ENCODE data around the gene AMFR.

Gene AMFR

DNA sequence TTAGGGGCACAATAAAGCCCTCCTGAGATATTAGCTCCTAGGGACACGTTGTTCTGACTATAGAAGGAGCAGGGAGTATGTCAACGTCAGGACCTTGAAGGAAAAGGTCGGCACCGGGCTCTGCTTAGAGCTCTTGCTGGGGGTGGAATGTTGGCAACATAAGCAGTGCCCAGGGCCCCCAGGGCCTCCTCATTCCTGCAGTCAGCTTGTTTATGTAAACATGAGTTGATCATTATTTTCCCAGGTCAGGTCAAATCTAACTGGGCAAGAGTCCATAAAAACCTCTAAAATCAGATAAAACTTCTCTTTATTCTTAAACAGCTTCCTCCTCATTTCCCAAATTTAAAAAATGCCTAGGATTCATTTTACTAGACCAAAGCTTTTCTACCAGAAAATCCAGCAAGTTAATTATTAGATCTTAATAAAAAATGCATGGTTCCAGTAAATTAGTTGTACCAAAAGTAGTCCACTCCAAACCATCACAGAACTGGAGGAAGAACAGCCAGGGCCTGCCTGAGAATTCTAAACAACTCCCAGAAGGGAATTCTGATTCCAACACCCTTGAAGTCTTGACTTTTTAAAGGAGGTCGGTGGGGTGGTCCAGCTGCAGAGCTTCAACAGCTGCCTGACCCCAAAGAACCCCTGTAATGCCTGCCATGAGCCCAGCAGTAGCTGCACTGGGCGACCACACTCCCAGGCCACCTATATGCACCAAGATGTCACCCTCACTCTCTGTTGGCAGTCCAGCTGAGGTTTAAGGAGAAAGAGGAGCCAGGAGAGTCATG, 54.3 kb downstream of the AMFR start:
- DNase-seq (ENCODE audit: low read depth) = no peak
- TF ChIP-seq, protein P1, sequence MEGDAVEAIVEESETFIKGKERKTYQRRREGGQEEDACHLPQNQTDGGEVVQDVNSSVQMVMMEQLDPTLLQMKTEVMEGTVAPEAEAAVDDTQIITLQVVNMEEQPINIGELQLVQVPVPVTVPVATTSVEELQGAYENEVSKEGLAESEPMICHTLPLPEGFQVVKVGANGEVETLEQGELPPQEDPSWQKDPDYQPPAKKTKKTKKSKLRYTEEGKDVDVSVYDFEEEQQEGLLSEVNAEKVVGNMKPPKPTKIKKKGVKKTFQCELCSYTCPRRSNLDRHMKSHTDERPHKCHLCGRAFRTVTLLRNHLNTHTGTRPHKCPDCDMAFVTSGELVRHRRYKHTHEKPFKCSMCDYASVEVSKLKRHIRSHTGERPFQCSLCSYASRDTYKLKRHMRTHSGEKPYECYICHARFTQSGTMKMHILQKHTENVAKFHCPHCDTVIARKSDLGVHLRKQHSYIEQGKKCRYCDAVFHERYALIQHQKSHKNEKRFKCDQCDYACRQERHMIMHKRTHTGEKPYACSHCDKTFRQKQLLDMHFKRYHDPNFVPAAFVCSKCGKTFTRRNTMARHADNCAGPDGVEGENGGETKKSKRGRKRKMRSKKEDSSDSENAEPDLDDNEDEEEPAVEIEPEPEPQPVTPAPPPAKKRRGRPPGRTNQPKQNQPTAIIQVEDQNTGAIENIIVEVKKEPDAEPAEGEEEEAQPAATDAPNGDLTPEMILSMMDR (IDR thresholded peaks at IDR 0.05; ENCODE audit: low read depth, low read length, missing control alignments) = no peak
- H3K4me3 ChIP-seq (ENCODE audit: low read depth, low read length) = no peak overlapping the region

DNA sequence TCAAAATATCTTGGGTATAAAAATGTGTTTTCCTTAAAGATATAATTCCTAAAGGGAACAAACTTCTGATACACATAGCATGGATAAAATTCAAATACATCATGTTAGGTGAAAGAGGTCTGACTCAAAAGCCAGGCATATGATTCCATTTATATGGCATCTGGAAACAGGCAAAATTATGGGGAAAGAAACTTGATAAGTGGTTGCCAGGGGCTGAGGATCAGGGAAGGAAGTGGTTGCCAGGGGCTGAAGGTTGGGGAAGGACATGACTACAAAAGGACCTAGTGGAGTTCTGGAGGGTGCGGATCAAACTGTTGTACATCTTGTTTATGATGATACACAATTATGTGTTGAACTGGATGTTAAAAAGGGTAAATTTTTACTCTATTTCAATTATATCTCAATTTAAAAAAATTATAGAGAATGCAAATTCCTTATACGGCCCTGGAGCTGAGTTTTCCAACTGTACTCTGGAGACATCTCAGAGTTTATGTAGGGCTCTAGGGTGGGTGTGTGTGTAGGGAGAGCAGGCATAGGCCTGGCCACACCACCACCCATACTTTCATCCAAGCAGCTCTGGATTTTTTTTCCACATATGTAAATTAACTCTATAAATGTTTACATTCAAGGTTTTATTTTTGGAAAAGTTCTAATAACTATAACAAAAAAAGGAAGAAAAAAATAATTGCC, 55.0 kb downstream of the AMFR start:
- TF ChIP-seq, protein P1 (IDR thresholded peaks at IDR 0.05; ENCODE audit: low read depth, low read length, missing control alignments) = no peak
- H3K4me3 ChIP-seq (ENCODE audit: low read depth, low read length) = no peak overlapping the region
- DNase-seq (ENCODE audit: low read depth) = no peak

DNA sequence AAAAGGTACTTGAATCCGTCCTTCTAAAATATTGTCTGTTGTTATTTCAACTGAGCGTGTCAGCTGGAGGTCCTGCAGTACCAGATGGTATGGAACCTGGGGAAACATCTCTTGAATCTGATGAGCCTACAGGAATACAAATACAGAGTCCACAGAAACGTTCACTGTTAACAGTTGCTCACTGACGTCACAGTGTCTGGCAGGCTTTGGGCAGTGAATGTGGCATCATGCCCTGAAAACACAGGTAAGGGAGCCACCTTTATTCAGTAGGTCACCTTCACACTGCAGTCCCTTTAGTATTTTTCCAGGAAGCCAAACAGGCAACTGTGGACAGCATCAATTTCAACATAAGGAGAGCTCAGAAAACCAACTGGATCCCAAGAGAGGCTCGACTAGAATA, 56.1 kb downstream of the AMFR start:
- no peak overlapping the region for H3K4me3 ChIP-seq (ENCODE audit: low read depth, low read length)
- no peak for DNase-seq (ENCODE audit: low read depth)
- TF ChIP-seq, protein P1 (IDR thresholded peaks at IDR 0.05; ENCODE audit: low read depth, low read length, missing control alignments) = no peak

DNA sequence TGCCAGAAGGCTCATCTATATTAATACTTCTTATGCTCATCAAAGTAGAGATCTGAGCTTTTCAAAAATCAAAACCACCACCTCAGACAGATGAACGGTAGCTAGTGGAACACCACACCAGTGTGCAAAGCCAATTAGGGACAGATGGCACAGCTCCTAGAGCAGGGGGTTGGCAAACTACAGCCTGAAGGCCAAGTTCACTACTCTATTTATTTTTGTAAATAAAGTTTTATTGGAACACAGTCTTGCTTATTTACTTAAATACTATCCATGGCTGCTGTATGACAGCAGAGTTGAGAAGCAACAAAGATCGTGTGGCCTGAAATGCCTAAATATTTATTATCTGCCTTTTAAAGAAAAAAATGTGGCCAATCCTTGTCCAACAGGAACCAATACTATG, 56.8 kb downstream of the AMFR start:
- TF ChIP-seq, protein P1 (IDR thresholded peaks at IDR 0.05; ENCODE audit: low read depth, low read length, missing control alignments) = no peak
- DNase-seq (ENCODE audit: low read depth) = no peak
- no peak overlapping the region for H3K4me3 ChIP-seq (ENCODE audit: low read depth, low read length)

DNA sequence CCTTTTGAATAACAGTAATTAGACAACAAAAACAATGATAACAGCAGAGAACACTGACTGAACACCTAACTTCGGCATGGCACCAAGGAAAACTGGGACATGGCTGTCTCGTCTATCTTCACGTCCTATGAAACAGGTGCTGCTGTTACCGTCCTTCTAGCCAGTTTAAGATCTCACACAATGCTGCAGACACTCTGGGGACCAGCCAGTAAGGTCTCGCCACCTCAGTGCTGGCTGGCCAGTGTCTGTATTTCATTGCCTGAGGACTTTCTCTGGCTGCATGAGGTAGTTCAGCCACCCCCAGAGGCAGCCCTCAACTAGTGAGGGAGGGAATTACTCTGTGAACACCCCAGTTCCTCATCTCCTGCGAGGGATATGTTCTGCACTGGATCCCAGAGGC, 57.6 kb downstream of the AMFR start:
- no peak for DNase-seq (ENCODE audit: low read depth)
- TF ChIP-seq, protein P1 (IDR thresholded peaks at IDR 0.05; ENCODE audit: low read depth, low read length, missing control alignments) = no peak

DNA sequence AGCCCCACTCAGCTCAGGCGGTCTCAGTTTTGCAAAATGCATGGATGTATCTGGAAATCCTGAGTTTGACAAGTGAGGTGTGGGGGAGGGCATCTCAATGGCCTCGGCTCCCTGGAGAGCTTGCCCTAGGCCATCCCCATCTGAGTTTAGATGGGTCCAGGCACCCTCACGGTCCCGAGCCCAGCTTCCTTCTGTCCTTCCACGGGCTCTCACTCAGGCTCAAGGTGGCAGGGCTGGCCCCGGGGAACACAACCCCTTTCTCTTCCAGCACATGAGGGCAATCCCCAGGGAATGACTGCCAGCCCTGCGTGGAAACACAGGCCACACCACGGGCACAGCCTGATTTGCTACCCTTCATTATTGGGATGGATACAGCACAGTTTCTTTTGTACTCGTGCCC, 58.4 kb downstream of the AMFR start:
- TF ChIP-seq, protein P1 (IDR thresholded peaks at IDR 0.05; ENCODE audit: low read depth, low read length, missing control alignments) = no peak

More for the DNA sequence above, 57.6 kb downstream of the AMFR start:
- no peak overlapping the region for H3K4me3 ChIP-seq (ENCODE audit: low read depth, low read length)

More for the DNA sequence above, 58.4 kb downstream of the AMFR start:
- no peak for DNase-seq (ENCODE audit: low read depth)
- no peak overlapping the region for H3K4me3 ChIP-seq (ENCODE audit: low read depth, low read length)

Data from GM12864 (cell line).